C1 segment of cervical spinal cord (tissue), 14 donors: ENCODE measurements around the gene SPATA32.
"Not testable (repeated sequence)": the region's sequence is repeated elsewhere in the genome, so short reads cannot be mapped to it uniquely, and the experiment has no call there.

Source experiments
- DNase-seq, 14 donors: peaks; one replicate each; lab custom pipeline; 2025; lab: John Stamatoyannopoulos, UW

Gene SPATA32

DNA sequence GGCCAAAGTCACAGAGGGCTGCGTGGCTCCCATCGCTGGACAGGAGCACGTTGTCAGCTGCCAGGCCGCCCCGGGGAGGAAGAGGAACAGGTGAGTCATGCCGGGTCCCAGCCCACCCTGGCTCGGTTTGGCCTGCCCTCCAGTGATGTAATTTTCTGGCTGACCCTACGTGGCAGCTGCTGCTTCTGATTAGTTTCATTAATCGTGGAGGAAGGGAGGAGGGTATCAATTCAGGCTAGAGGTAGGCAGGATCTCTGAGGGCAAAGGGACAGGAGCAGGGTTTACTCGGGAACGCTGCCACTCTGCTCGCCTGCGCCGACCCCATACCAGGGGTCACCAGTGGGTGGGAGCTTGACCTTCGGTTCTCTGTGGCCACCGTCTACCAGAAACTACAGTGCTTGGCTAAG, 11.7 kb upstream of the SPATA32 start:
- no peak for DNase-seq

DNA sequence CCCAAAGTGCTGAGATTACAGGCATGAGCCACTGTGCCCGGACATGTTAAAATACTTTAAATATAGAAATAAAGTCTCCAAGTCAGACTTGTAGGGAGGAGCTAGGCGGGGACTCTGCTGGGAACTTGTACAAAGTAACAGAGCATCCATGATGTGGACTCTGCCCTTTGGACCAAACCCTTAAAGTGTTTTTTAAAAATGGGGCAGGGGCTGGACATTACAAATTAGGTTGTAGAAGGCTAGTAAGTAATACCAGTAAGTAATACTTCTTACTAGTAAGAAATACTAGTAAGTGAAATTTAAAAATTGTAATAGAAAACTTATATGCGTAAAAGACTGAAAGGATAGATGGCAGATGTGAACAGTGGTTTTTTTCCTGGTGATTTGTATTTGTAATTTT, 9.7 kb upstream of the SPATA32 start:
- DNase-seq = no peak

DNA sequence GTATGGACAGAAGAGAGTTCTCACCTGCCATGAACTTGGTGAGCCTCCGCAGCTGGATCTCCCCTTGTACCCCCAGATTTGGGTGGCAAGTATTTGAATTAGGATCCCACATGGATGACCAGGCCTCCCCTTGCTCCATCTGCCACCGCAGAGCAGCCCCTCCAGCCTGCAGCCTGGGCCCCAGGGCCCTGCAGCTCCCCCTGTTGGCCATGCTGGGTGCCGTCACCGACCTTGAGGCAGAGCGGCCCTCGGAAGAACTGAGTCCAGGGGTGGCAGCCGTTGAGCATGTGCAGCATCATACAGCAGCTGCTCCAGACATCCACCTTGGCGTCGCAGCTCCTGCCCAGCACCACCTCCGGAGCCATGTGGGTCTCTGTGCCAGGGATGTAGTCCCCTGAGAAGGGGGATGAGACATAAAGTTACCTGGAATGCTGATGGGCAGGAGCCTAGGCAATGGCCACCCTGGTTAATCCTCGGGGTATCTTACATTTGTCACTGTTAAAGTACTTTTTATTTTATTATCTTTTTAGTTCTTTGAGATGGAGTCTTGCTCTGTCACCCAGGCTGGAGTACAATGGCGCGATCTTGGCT, 9.0 kb upstream of the SPATA32 start:
- no peak for DNase-seq

- DNase-seq = no peak
Measured at GRCh38 chr17:45269912-45270311, 8.0 kb upstream of the SPATA32 start.

- no peak for DNase-seq
Measured at GRCh38 chr17:45267436-45268055, 5.7 kb upstream of the SPATA32 start.

DNA sequence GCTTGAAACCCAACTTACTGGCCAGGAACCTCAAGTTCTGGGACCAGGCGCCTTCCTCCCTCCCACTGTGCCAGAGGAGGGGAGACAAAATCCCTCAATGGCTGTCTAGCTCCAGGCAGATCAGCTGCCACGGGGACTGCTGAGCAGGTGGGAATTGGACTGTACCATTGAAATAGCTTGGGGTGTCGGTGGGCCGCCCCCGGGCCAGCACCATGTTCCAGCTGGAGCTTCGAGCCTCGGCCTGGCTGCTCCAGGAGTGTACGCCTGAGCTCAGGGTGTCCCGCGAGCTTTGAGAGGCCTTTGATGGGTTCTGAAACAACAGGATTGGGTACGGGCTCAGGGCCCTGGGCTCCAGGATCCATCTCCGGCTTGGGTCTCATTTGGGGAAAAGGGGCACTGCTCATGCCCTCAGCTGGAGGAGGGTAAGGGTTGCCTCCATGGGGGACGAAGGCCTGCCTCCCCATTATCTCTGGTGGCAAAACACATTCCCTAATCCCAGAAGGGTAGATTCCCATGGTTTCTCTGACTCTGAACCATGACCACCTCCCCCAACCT, 4.6 kb upstream of the SPATA32 start:
- no peak for DNase-seq

DNA sequence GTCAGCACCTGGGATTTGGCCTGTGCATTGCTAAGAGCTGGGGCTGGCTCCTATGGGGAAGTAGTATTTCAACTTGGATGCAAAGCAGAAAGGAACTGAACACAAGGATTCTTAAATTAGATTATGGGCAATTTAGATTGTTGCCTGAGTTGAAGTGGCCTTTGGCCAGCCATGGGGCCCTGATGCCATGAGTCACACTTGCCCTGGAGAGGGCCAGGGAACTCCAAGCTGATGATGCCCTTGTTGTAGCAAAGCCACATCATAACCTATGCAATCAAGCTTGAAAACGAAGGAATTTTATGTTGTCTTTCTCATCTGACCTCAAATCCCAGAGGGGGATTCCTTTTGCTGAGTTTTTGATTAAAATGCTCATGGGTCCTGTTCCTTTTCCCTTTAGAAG, 3.9 kb upstream of the SPATA32 start:
- no peak for DNase-seq

GRCh38 chr17:45264988-45265387, 3.1 kb upstream of the SPATA32 start:
- no peak for DNase-seq

- no peak for DNase-seq
Measured at GRCh38 chr17:45264430-45264829, 2.5 kb upstream of the SPATA32 start.

GRCh38 chr17:45263477-45263860, 1.6 kb upstream of the SPATA32 start:
- DNase-seq = no peak

DNA sequence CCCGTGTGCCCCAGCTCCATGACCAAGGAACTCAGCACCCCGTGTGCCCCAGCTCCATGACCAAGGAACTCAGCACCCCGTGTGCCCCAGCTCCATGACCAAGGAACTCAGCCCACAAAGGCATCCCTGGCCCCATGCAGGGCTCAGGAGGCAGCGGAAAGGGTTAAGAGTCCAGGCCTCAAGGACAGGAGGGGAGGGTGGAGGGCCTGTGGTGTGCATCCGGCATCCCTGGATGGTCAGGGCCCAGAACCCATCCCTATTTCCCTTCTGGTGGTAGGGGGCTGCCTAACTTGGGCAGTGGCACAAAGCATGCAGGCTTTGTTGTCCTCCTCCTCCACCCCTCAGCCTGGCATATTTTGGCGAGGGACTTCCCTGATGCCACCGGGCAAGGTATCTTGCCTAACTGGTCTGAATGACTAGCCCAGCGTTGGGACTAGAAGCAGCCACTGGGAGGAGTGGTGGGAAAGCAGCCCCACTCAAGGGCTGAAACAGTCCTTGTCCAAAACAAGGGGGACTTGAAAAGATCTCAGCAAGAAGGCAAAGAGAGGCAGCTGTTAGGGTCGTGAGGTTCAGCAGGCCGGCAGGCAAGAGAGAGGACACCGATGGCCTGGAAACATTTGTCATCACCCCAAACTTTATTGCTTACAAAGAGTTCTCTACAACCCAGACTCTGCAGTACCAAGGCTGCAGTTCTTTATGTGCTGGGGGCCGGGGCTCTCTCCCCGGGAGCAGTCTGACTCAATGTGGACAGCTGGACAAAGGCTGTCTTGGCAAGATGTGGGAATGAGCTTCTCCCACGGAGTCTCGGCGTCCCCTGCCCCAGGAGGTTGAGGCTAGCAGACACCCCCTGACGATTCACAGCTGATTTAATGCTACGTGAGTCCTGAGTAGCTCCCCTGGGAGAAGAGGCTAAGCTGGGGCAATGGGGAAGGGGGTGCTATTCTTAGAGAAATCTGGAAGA, 902 bp upstream of the SPATA32 start:
- no peak for DNase-seq

- no peak for DNase-seq
Measured at GRCh38 chr17:45260204-45260783, 1.6 kb downstream of the SPATA32 start.

DNA sequence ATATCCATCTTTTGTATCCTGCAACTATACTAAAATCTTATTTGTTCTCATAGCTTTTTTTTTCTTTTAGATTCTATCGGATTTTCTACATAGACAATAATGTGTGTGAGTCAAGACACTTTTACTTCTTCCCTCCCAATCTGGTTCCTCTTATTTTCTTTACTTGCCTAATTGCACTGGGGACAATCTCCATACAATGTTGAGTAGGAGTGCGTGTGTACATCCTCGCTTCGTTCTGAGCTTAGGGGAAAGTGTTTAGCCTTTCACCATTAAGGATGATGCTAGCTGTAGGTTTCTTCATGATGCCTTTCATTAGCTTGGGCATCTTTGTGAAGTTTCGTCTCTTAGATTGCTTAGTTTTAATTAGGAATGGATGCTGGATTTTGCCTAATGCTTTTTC, 2.9 kb downstream of the SPATA32 start:
- DNase-seq = no peak

DNA sequence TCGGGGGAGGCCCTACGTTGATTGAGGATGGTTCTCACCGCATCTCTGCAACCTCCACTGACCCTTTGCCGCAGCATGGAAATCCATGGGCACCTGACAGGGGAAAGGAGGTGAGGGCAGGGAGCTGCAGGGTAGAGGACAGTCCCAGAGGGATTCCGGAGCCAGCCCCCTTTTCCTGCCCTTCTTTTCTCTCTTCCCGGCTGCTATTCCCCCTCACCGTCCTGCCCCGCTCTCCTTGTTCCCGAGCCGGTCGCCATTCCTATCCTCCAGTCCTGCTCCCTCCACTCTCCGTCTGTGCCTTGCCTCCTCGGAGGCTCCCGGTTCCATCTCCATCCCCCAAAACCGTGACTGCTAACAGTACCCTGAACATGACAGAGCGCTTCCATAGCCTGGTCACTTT, 4.8 kb downstream of the SPATA32 start:
- no peak for DNase-seq

GRCh38 chr17:45256114-45256966, 5.6 kb downstream of the SPATA32 start:
- no peak for DNase-seq

DNA sequence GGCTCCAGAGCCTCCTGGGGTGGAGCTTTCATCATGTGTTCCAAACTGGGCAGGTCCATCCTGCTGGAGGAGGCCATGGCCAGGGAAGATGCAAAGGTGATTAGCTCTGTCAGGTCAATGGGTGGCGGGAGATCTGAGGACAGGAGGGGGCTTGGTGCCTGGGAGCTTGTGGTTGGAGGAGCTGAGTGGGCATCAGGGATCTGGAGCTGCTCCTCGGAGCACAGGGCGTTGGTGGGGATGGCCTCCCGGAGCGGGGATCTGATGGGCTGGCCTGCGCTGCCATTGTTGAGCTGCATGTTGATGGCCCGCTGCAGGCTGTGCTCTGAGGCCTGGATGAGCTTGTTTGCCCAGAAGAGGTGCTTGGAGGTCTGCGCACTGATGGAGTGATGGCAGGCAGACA, 6.5 kb downstream of the SPATA32 start:
- no peak for DNase-seq

DNA sequence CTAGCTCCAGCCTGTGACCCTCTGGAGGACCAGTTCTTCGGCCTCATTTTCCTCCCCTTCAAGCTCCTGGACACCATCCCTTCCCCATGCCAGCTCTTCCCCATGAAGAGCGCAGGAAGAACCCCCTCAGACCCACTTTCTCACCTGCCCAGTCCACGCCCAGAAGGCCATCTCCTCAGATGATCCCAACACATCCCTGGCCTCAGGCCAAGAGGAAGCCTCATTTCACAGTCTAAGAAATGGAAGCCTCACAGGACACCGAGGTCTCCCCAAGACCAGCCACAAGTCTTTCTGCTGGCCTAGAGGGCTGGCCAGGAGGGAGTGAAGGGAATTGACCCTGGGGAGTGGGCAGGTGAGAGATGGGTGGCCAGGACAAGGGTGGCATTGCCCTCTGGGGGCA, 8.0 kb downstream of the SPATA32 start:
- DNase-seq = no peak

- not testable (repeated sequence) for DNase-seq
Measured at GRCh38 chr17:45253237-45253636, 8.7 kb downstream of the SPATA32 start.

GRCh38 chr17:45251931-45252330, 10.0 kb downstream of the SPATA32 start:
- DNase-seq = no peak

DNA sequence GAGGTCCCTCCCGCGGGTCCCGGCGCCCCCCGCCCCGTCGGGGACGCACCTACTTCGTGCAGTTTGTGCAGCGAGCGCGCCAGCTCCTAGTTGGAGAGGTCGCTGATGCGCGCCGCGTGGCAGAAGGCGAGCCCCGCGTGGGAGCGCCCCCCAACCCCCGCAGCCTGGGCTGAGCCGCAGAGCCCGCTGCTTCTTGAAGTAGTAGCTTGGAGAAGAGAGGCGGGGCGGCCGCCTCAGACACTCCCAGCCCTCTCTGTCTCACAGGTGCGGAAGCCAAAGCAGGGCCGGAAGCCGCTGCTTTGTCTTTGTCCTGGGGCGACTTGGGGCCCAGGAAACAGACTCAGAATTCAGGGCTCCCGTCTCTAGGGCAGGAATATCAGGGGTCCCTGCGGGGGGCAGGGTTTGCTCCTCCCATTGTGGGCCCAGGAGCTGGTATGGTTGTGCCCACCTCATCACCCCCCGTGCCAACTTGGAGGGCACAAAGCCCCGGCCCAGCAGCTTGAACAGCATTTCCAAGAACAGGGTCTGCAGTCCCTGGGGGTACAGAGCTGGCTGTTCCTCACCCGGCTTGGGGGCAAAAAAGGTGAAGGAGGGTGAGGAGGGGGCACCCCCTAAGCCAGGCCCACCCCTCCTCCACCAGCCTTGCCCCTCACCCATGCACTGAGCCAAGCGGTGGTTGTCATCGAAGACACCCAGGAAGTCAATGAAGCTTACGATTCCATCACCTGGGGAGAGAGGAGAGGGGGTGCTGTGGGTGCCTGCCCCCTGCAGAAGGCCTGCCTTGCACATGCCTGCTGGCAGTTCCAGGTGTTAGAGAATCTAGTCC, 13.5 kb downstream of the SPATA32 start:
- no peak for DNase-seq
